Keratinocyte (primary cell): ENCODE results near the gene LSM4. TPM values are rescaled to one million over a fixed set of nuclear protein-coding genes. Genes with fewer than 3 reads are reported as not detected.
"Not testable (repeated sequence)": the region's sequence is repeated elsewhere in the genome, so short reads cannot be mapped to it uniquely, and the experiment has no call there.

ENCODE experiments used
- DNase-seq: peaks from one replicate; pipeline ENCODE4 v3.0.0-alpha.2; 2011; ENCODE audit warnings: low read depth, missing footprints, low spot score
- FAIRE-seq: peaks from 2 replicates; lab custom pipeline; 2011; peaks lifted over from hg19 to GRCh38; lab: Jason Lieb, UNC
- H2AFZ ChIP-seq: 2 replicates; pipeline ENCODE4 v1.6.0; 2012; ENCODE audit warnings: low read length, control low read depth, inconsistent platforms; ENCODE audit not compliant: control insufficient read depth
- H3K27ac ChIP-seq: 2 replicates; pipeline ENCODE4 v1.5.1; 2011; ENCODE audit warnings: low read length; ENCODE audit not compliant: control insufficient read depth, insufficient read depth
- H3K27me3 ChIP-seq: 3 replicates; pipeline ENCODE4 v1.6.0; 2011; ENCODE audit warnings: low read length; ENCODE audit not compliant: control insufficient read depth, insufficient read depth; ENCODE audit errors: extremely low read depth
- H3K36me3 ChIP-seq, 2 experiments: 2 replicates in 1 of 2; 3 replicates in 1 of 2; pipeline ENCODE4 v1.5.1; 2011; ENCODE audit warnings: low read length in 2 of 2, mild to moderate bottlenecking in 1 of 2; ENCODE audit not compliant: control insufficient read depth in 2 of 2, insufficient read depth in 2 of 2; ENCODE audit errors: extremely low read depth in 1 of 2
- H3K4me1 ChIP-seq: 3 replicates; pipeline ENCODE4 v1.5.1; 2011; ENCODE audit warnings: low read length; ENCODE audit not compliant: control insufficient read depth, insufficient read depth; ENCODE audit errors: extremely low read depth
- H3K4me2 ChIP-seq: 3 replicates; pipeline ENCODE4 v1.6.0; 2011; ENCODE audit warnings: low read depth, low read length; ENCODE audit not compliant: control insufficient read depth, insufficient read depth; ENCODE audit errors: extremely low read depth
- H3K4me3 ChIP-seq, 3 experiments: fragments of 200-600 bp in 1 of 3; sonication (generic) in 1 of 3; 2 replicates in 2 of 3; 3 replicates in 1 of 3; pipeline ENCODE4 v1.5.1; 2011 to 2016; ENCODE audit warnings: low read length in 3 of 3, mild to moderate bottlenecking in 3 of 3, control low read depth in 2 of 3, inconsistent platforms in 1 of 3, low read depth in 1 of 3, mixed read lengths in 1 of 3, mixed run types in 1 of 3, moderate library complexity in 1 of 3; ENCODE audit not compliant: control insufficient read depth in 2 of 3, insufficient read depth in 2 of 3; ENCODE audit errors: extremely low read depth in 1 of 3
- H3K79me2 ChIP-seq: 2 replicates; pipeline ENCODE4 v1.6.0; 2012; ENCODE audit warnings: low read length; ENCODE audit not compliant: control insufficient read depth, insufficient read depth
- H3K9ac ChIP-seq: 3 replicates; pipeline ENCODE4 v1.6.0; 2011; ENCODE audit warnings: low read length; ENCODE audit not compliant: control insufficient read depth, insufficient read depth; ENCODE audit errors: extremely low read depth
- H3K9me1 ChIP-seq: 3 replicates; pipeline ENCODE4 v1.6.0; 2011; ENCODE audit warnings: low read length; ENCODE audit not compliant: control insufficient read depth, insufficient read depth; ENCODE audit errors: extremely low read depth
- H3K9me3 ChIP-seq: 2 replicates; pipeline ENCODE4 v1.5.1; 2012; ENCODE audit warnings: low read depth, low read length; ENCODE audit not compliant: control insufficient read depth
- H4K20me1 ChIP-seq: 3 replicates; pipeline ENCODE4 v1.6.0; 2011; ENCODE audit warnings: low read length; ENCODE audit not compliant: control insufficient read depth, insufficient read depth; ENCODE audit errors: extremely low read depth
- CTCF ChIP-seq, 3 experiments: IDR thresholded peaks in 1 of 3; conservative IDR thresholded peaks in 1 of 3; optimal IDR thresholded peaks in 1 of 3; 2 replicates in 2 of 3; 3 replicates in 1 of 3; pipeline versions ENCODE3 to v1.5.1; 2011; ENCODE audit warnings: low read length in 3 of 3, mild to moderate bottlenecking in 3 of 3, moderate library complexity in 2 of 3, control low read depth in 1 of 3, inconsistent platforms in 1 of 3; ENCODE audit not compliant: insufficient read depth in 2 of 3; ENCODE audit errors: extremely low read depth in 1 of 3
- EZH2 ChIP-seq: IDR thresholded peaks from one replicate; pipeline ENCODE4 v1.6.1; 2012; ENCODE audit warnings: inconsistent platforms, mild to moderate bottlenecking, low read length, moderate library complexity
- dilution Hi-C: fragments of 300-500 bp; cut with MboI; formaldehyde crosslinking; loops from one replicate; pipeline ENCODE4 v1.7.0; 2020; ENCODE audit warnings: low sequenced_read_pairs; ENCODE audit not compliant: extremely low pct_ligation_motif_present
- polyA plus RNA-seq, 5 experiments: library from polyadenylated mRNA; depleted of rRNA in 3 of 5; stranded (reverse) in 3 of 5; stranded (forward) in 1 of 5; unstranded in 1 of 5; fragments of >200 nt; gene quantifications; 1 replicate in 1 of 5; 2 replicates in 3 of 5; 3 replicates in 1 of 5; pipeline versions ENCODE4 v1.2.1 to v1.2.3, GENCODE V29; 2011 to 2012; ENCODE audit warnings: missing spikeins in 2 of 5, low read depth in 1 of 5, low replicate concordance in 1 of 5

The LSM4 gene
- polyA plus RNA-seq, 1 donor (not counting 4 experiments of a cell fraction or from before 2014, with no cell fraction given): 162 TPM

DNA sequence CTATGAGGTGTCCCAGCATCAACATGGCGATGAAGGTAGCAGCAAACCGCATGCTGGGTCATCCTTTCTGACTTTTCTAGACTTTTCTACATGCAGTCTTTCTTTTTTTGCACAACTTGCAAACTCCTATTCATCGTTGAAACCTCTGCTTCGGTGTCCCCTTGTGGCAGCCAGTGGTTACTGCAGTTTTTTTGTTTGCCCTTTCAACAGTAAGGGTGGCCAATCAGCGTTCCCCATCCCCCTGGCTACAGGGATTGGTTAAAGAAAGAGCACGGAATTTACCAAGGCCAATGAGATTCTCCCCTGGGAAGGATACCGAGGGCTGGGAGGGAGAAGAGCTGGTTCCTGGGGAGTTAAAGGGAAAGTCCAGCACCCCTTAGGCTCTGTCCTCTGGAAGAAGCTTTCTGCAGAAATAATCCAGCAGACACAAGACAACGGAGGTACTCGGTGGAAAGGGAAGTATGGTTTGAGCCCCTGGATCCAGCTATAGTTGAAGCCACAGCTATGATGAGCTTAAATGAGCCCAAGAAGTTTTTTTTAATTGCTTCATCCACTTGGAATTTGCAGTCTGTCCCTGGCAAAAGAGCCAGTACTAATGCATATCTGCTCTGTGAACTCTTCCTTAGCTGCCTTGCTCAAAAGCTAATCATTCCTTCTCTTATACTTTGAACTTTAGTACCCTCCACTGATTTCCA is 5.6 kb upstream of the LSM4 start:
- Histone ChIP-seq H3K4me1 (peaks cover 18% of the 10 kb centered on the region), H3K36me3 (no peaks in the 10 kb centered on the region), H3K9me3 (no peaks in the 10 kb centered on the region), H4K20me1 (no peaks in the 10 kb centered on the region), H3K9ac (peak overlapping the region; percentile 17), H2AFZ (peak overlapping the region; percentile 69), H3K4me3 (peak overlapping the region; percentile 41 to 69 (median 48)), H3K27ac (peak overlapping the region; percentile 11), H3K79me2 (no peaks in the 10 kb centered on the region), H3K27me3 (no peaks in the 10 kb centered on the region), H3K4me2 (peak overlapping the region; percentile 78), H3K9me1 (no peaks in the 10 kb centered on the region)
- DNase-seq: peak; percentile 73
- dilution Hi-C loops: no loop called here
- TF ChIP-seq CTCF (optimal IDR thresholded peaks at IDR 0.05 in 1 of 3, IDR thresholded peaks at IDR 0.05 in 1 of 3, conservative IDR thresholded peaks at IDR 0.05 in 1 of 3; ENCODE audit: extremely low read depth in 1 of 3, insufficient read depth in 2 of 3, low read length in 3 of 3) (peak; percentile 71 to 97 (median 81)), EZH2 (no peak)
- peak; percentile 99 for FAIRE-seq

DNA sequence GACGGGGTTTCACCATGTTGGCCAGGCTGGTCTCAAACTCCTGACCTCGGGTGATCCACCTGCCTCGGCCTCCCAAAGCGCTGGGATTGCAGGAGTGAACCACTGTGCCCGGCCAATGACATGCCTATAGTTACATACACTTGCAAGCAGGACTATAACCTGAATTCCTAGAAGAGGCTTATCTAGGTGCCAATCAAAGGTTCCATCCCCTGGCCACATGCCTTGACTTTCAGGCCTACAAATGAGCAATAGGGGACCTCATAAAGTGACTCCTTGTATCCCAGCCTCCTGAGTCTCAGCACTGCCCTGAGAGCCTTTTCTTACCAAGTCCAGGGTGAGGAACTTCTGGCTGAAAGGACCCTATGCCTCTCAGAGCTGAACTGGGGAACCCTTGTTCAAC is 3.9 kb upstream of the LSM4 start:
- Histone ChIP-seq H3K27me3 (no peaks in the 10 kb centered on the region), H4K20me1 (no peaks in the 10 kb centered on the region), H3K9me3 (no peaks in the 10 kb centered on the region), H2AFZ (no peak overlapping the region), H3K9me1 (no peaks in the 10 kb centered on the region), H3K4me1 (peaks cover 22% of the 10 kb centered on the region), H3K36me3 (no peaks in the 10 kb centered on the region), H3K4me3 (no peak overlapping the region), H3K79me2 (peaks cover 10% of the 10 kb centered on the region), H3K9ac (no peak overlapping the region), H3K4me2 (no peak overlapping the region), H3K27ac (no peak overlapping the region)
- no peak for FAIRE-seq
- dilution Hi-C loops: no loop called here
- DNase-seq: no peak
- TF ChIP-seq CTCF (optimal IDR thresholded peaks at IDR 0.05 in 1 of 3, IDR thresholded peaks at IDR 0.05 in 1 of 3, conservative IDR thresholded peaks at IDR 0.05 in 1 of 3; ENCODE audit: extremely low read depth in 1 of 3, insufficient read depth in 2 of 3, low read length in 3 of 3): no peak
- no peak for TF ChIP-seq EZH2

DNA sequence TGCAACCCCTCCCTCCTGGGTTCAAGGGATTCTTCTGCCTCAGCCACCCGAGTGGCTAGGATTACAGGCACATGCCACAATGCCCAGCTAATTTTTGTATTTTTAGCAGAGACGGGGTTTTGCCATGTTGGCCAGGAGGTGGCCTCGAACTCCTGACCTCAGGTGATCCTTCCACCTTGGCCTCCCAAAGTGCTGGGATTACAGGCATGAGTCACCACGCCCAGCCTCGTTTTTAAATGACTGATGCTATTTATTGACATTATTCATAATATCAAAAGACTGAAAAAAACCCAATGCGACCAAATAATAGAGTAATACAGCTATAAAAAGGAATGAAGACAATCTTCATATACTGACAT is 1.5 kb upstream of the LSM4 start:
- DNase-seq, H3K27me3 ChIP-seq, H3K9me3 ChIP-seq, H3K9ac ChIP-seq, dilution Hi-C loops, H3K27ac ChIP-seq, H4K20me1 ChIP-seq, FAIRE-seq, H3K9me1 ChIP-seq, H3K4me3 ChIP-seq, H2AFZ ChIP-seq, H3K4me2 ChIP-seq: not testable (repeated sequence)
- Histone ChIP-seq H3K4me1 (peaks cover 27% of the 10 kb centered on the region), H3K36me3 (peaks cover 2 to 11% of the 10 kb centered on the region in 2 experiments), H3K79me2 (peaks cover 33% of the 10 kb centered on the region)
